ENCODE data around the gene NLRP6. TPM values are rescaled to one million over a fixed set of nuclear protein-coding genes. Genes with fewer than 3 reads are reported as not detected.
"Not testable (repeated sequence)": the region's sequence is repeated elsewhere in the genome, so short reads cannot be mapped to it uniquely, and the experiment has no call there.

Gene NLRP6
- total RNA-seq, 1 experiment from 2014 or later = not detected

GRCh38 chr11:296171-297050, 18.2 kb downstream of the NLRP6 start:
- no peaks in the 10 kb centered on the region for H3K9me3 ChIP-seq
- H3K36me3 ChIP-seq = no peaks in the 10 kb centered on the region
- no peak for DNase-seq
- no peaks in the 10 kb centered on the region for H3K27me3 ChIP-seq
- no peak overlapping the region for H3K4me3 ChIP-seq

- Histone ChIP-seq H3K4me3 (no peak overlapping the region), H3K36me3 (no peaks in the 10 kb centered on the region), H3K27me3 (no peaks in the 10 kb centered on the region), H3K9me3 (no peaks in the 10 kb centered on the region)
- no peak for DNase-seq
Observed at GRCh38 chr11:297051-297585, 18.9 kb downstream of the NLRP6 start.

- Histone ChIP-seq H3K9me3 (no peaks in the 10 kb centered on the region), H3K4me3 (no peak overlapping the region), H3K27me3 (no peaks in the 10 kb centered on the region), H3K36me3 (no peaks in the 10 kb centered on the region)
- DNase-seq = no peak
Observed at GRCh38 chr11:297586-298405, 19.6 kb downstream of the NLRP6 start.

- H3K36me3 ChIP-seq = no peaks in the 10 kb centered on the region
- DNase-seq = no peak
- H3K4me3 ChIP-seq = no peak overlapping the region
- H3K27me3 ChIP-seq = no peaks in the 10 kb centered on the region
- H3K9me3 ChIP-seq = no peaks in the 10 kb centered on the region
Observed at GRCh38 chr11:298406-299065, 20.3 kb downstream of the NLRP6 start.

- no peak within 1 kb of the TSS for H3K4me3 ChIP-seq
- H3K36me3 ChIP-seq = no peaks in the 10 kb centered on the region
- no peaks in the 10 kb centered on the region for H3K9me3 ChIP-seq
- DNase-seq = no peak
- H3K27me3 ChIP-seq = no peaks in the 10 kb centered on the region
Observed at GRCh38 chr11:299081-299891, 21.1 kb downstream of the NLRP6 start, which contains the start of gene IFITM5. IFITM5 (minus strand) TSS chr11:299526; CDS start chr11:299490, 36 bp downstream.

GRCh38 chr11:299951-300735, 21.9 kb downstream of the NLRP6 start:
- peak; percentile 40 for DNase-seq
- H3K36me3 ChIP-seq = no peaks in the 10 kb centered on the region
- H3K4me3 ChIP-seq = no peak overlapping the region
- H3K27me3 ChIP-seq = no peaks in the 10 kb centered on the region
- no peaks in the 10 kb centered on the region for H3K9me3 ChIP-seq

- DNase-seq = no peak
- Histone ChIP-seq H3K27me3 (no peaks in the 10 kb centered on the region), H3K36me3 (no peaks in the 10 kb centered on the region), H3K4me3 (no peak overlapping the region), H3K9me3 (no peaks in the 10 kb centered on the region)
Observed at GRCh38 chr11:303363-303762, 25.2 kb downstream of the NLRP6 start.

- Histone ChIP-seq H3K27me3 (no peaks in the 10 kb centered on the region), H3K4me3 (no peak overlapping the region), H3K9me3 (no peaks in the 10 kb centered on the region), H3K36me3 (no peaks in the 10 kb centered on the region)
- no peak for DNase-seq
Observed at GRCh38 chr11:304061-304506, 25.9 kb downstream of the NLRP6 start.

- Histone ChIP-seq H3K9me3 (no peaks in the 10 kb centered on the region), H3K27me3 (no peaks in the 10 kb centered on the region), H3K4me3 (no peak overlapping the region), H3K36me3 (peaks cover 6% of the 10 kb centered on the region; the same call in 1 of the 2 replicates)
- DNase-seq = peak; percentile 50
Observed at GRCh38 chr11:304915-305843, 27.0 kb downstream of the NLRP6 start.

GRCh38 chr11:305844-306211, 27.6 kb downstream of the NLRP6 start:
- Histone ChIP-seq H3K9me3 (no peaks in the 10 kb centered on the region), H3K36me3 (peaks cover 6% of the 10 kb centered on the region; the same call in 1 of the 2 replicates)

GRCh38 chr11:306645-307371, 28.6 kb downstream of the NLRP6 start:
- no peak for DNase-seq
- H3K4me3 ChIP-seq = no peak overlapping the region
- peaks cover 6% of the 10 kb centered on the region; the same call in 1 of the 2 replicates for H3K36me3 ChIP-seq
- H3K27me3 ChIP-seq = no peaks in the 10 kb centered on the region
- no peaks in the 10 kb centered on the region for H3K9me3 ChIP-seq

More at GRCh38 chr11:305844-306211, 27.6 kb downstream of the NLRP6 start:
- DNase-seq = no peak
- H3K27me3 ChIP-seq = no peaks in the 10 kb centered on the region
- H3K4me3 ChIP-seq = no peak overlapping the region

GRCh38 chr11:307766-308708, 29.8 kb downstream of the NLRP6 start, which contains the start of gene IFITM2:
IFITM2 (plus strand) TSS chr11:307816; CDS start chr11:308193, 377 bp downstream.
- H3K9me3 ChIP-seq, H3K36me3 ChIP-seq, H3K27me3 ChIP-seq: not testable (repeated sequence)
- peak; percentile 64 for DNase-seq
- H3K4me3 ChIP-seq = peak within 1 kb of the TSS; percentile 70

Measured in MG63 (cell line).